T-helper 22 cell (primary cell): Measurements from ENCODE around the gene SECISBP2.
"Not testable (repeated sequence)": the region's sequence is repeated elsewhere in the genome, so short reads cannot be mapped to it uniquely, and the experiment has no call there.

Experiments used
- DNase-seq: peaks from one replicate; pipeline ENCODE4 v3.0.0-alpha.2; 2020; ENCODE audit warnings: low read depth

The SECISBP2 gene, protein sequence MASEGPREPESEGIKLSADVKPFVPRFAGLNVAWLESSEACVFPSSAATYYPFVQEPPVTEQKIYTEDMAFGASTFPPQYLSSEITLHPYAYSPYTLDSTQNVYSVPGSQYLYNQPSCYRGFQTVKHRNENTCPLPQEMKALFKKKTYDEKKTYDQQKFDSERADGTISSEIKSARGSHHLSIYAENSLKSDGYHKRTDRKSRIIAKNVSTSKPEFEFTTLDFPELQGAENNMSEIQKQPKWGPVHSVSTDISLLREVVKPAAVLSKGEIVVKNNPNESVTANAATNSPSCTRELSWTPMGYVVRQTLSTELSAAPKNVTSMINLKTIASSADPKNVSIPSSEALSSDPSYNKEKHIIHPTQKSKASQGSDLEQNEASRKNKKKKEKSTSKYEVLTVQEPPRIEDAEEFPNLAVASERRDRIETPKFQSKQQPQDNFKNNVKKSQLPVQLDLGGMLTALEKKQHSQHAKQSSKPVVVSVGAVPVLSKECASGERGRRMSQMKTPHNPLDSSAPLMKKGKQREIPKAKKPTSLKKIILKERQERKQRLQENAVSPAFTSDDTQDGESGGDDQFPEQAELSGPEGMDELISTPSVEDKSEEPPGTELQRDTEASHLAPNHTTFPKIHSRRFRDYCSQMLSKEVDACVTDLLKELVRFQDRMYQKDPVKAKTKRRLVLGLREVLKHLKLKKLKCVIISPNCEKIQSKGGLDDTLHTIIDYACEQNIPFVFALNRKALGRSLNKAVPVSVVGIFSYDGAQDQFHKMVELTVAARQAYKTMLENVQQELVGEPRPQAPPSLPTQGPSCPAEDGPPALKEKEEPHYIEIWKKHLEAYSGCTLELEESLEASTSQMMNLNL

DNA sequence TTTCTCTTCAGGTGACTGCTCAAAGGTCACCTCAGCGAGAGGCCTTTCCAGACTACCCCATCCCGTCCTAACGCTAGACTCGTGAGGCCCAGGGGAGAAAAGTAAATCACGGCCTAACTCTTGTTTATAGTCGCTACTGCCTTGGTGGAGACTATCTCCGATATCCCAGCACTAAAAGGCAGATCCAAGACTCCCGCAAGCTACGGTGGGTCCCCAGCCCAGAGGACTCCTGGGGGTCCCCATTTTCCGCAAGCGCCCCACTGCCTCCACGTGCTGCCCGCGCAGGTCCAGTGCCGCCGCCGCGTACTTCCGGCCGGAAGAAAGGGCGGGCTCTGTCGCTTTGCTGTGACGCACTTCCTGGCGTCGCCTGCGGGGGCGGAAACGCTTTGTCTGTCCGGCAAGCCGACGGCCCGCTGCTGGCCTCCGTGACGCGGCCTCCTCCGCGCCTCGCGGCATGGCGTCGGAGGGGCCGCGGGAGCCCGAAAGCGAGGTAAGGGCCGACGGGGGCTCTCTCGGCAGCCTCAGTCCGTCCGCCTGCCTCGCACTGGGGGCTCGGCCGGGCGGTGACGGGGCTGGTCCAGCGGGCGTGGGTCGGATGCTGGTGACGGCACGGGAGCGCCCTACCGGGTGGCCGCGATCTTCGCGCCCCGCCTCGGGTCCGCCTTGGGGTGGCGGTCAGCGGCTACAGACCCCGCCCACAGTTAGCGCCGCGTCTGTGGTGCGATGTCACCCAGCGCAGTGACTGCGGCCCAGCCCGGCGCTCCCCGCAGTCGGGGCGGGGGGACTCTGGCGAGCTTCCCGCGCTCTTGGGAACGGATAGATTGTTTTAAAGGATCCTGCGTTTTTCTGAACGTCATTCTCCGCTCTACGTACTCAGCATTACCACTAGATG, at the start of gene SECISBP2:
Gene SECISBP2 (plus strand): TSS at position 378 of the 892 bp plus-strand sequence. CDS start 77 bp downstream, at position 455.
- peak; percentile 87 for DNase-seq

DNA sequence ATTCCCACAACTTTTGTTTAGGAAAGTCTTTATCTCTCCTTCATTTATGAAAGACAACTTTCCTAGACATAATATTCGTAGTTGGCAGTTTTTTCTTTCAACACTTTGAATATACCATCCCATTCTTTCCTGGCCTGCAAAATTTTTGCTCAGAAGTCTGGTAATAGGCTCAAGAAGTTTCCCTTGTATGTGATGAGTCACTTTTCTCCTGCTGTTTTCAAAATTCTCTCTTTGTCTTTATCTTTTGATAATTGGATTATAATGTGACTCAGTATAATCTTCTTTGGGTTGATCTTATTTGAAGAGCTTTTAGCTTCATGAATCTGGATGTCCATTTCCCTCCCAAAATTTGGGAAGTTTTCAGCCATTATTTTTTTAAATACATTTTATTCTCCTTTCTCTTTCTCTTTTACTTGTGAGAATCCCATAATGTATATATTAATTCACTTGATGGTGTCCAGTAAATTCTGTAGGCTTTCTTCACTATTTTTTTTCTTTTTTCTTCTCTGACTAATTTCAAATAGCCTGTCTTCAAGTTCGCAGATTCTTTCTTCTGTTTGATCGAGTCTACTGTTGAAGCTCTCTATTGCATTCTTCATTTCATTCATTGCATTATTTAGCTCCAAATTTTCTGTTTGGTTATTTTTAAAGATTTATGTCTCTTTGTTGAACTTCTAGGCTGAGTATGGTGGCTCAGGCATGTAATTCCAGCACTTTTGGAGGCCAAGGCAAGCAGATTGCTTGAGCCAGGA, 44.6 kb upstream of the SECISBP2 start:
- no peak for DNase-seq

GRCh38 chr9:89274838-89275237, 43.5 kb upstream of the SECISBP2 start:
- no peak for DNase-seq

GRCh38 chr9:89276040-89276439, 42.3 kb upstream of the SECISBP2 start:
- DNase-seq: not testable (repeated sequence)

DNA sequence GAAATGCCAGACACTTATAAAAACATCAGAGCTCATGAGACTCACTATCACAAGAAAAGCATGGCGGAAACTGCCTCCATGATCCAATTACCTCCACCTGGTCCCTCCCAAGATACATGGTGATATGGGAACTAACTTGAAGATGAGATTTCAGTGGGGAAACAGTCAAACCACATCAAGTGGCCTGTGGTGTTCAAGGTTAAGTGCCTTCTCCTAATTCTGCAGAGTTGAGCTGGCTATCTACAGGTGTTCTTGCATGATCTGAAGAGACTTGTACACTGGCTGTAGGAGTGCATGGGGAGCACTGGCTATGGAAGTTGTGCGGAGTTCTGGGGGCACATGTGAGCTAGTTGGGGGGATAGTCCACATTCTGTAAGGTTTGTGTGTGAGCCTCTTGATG, 41.3 kb upstream of the SECISBP2 start:
- DNase-seq: no peak

DNA sequence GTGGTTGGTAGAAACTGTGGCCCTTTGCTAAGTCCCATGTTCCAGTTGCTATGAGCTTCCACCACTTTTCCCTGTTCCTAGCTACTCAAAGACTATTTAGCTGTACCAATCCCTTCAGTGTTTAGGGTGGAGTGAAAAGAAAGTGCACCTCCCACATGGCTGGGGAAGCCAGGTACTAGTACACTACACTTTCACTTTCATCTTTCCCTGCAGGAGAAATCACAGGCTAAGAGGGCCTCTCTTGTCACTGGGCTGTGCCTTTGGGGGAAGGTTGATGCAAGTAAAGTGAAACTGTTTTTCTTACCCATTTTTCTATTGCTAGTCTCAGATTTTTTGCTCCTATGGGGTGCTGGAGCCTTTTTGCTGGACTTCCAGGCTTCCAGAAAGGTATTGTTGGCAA, 40.8 kb upstream of the SECISBP2 start:
- DNase-seq: no peak

- DNase-seq: no peak
Measured at GRCh38 chr9:89278551-89278950, 39.7 kb upstream of the SECISBP2 start.

GRCh38 chr9:89278997-89279739, 39.1 kb upstream of the SECISBP2 start:
- no peak for DNase-seq

GRCh38 chr9:89281106-89281505, 37.2 kb upstream of the SECISBP2 start:
- DNase-seq: no peak

- not testable (repeated sequence) for DNase-seq
Measured at GRCh38 chr9:89282248-89282968, 35.9 kb upstream of the SECISBP2 start.

DNA sequence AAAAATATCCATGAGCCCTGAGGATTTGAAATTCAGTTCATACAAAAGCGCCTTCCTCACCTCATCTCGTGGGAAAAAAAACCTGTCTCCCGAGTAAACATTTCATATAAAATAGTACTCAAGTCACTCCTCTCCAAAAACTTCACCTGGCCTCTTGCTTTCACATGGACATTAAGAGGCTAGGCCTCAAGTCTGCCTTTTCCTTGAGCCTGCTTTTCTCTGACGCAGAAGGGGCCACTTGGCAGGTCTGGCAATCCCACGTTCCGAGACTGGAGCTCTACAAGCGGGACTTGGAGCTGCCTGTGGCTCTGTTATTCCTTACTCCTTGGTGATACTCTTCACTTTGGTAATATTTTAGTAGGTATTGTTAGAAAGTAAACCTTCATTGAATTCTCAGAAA, 34.2 kb upstream of the SECISBP2 start:
- DNase-seq: no peak

DNA sequence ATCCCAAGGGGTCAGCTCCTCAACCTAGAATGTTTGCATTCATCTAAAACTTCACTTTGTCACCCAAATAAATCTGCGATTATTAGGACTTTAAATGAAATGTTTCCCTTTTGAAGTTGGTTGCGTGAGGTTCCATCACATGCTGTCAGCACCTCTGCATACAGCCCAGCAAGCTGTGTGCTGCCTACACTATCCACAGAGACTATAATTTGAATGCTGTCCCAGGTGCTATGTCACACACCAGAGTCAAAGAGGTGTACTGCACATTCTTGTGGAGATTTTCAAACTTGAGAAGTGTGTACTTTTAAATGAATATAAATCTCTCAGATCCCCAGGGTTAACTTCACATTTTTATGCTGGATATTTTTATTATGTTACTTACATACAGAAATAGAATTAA, 26.6 kb upstream of the SECISBP2 start:
- DNase-seq: no peak

GRCh38 chr9:89293014-89293413, 25.3 kb upstream of the SECISBP2 start:
- no peak for DNase-seq

DNA sequence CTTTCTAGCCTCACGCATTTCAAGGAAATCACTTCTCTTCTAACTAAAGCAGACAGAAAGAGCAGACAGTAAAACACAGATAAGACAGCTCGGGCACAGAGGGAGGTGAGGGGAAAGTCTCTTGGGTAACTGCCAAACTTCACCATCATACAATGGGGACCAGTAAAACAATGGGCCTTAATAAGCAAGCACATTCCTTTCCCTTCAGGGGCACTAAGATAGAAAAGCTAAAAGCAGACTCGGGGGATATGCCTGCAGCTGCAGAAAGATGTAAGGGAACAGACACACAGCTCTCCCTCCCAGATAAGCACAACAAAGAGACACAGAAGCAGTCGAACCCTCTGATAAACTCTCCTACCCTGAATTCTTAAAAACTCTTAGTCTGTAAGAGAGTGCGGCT, 22.9 kb upstream of the SECISBP2 start:
- no peak for DNase-seq

GRCh38 chr9:89301996-89302395, 16.3 kb upstream of the SECISBP2 start:
- not testable (repeated sequence) for DNase-seq

DNA sequence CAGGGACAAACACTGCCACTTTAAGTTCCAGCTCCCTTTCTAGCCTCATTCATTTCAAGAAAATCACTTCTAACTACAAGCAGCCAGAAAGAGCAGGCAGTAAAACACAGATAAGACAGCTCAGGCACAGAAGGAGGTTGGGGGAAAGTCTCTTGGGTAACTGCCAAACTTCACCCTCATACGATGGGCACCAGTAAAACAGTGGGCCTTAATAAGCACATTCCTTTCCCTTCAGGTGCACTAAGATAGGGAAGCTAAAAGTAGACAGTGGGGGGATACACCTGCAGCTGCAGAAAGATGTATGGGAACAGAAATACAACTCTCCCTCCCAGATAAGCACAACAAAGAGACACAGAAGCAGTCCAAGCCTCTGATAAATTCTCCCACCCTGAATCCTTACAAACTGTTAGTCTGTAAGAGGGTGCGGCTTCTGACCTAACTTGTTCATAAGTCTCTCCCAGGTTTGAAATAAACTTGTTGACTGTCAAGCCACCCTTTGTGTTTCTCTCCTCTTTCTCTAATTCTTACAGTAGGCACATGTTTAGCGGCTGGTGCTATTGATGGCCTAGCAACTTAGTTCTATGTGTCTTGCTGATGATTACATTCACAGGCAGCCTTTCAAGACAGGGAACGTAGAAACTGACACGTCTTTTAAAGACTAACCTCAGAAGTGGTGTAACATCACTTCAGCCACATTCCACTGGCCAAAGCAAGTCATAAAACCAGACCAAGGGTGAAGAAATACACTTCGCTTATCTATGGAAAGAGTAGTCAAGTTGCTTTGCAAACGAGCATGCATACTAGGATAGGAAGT, 14.1 kb upstream of the SECISBP2 start:
- no peak for DNase-seq

DNA sequence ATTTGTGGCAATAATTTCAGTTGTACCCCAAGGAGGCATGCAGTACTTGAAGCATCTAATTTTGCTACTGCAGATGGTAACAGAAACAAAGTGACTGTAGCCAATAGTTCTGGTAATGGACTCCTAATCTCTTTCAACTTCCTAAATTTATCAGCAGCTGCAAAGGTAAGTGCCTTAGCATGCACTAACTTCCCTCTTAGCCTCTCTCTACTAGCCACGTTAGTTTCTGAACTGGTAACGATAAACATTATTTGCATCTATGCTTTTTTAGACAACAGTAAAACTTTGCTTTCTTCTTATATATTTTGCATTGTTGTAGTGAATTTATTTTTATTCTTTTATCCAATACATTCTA, 13.5 kb upstream of the SECISBP2 start:
- DNase-seq: no peak

DNA sequence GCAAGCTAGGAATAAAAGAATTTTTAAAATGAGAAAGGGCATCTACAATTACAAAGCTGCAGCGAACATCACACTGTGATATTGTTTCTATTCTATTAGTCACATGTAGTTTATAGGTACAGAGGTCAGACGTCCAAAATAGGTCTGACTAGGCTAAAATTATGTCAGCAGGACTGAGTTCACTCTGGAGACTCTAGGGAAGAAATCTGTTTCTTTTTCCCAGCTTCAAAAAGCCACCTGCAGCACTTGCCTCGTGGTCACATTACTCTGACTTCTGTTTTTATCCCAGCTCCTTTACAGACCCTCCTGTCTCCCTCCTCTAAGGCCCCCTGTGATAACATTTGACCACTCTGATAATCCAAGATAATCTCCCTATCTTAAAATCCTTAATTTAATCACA, 12.4 kb upstream of the SECISBP2 start:
- no peak for DNase-seq

DNA sequence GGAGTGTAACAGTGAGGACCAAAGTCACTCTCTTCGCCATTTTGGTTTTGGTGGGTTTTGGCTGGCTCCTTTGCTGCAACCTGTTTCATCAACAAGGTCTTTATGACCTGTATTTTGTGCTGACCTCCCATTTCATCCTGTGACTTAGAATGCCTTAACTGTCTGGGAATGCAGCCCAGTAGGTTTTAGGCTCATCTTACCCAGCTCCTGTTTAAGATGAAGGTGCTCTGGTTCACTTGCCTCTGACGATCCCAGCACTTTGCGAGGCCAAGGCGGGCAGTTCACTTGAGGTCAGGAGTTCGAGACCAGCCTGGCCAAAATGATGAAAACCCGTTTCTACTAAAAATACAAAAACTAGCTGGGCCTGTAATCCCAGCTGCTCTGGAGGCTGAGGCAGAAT, 9.1 kb upstream of the SECISBP2 start:
- DNase-seq: no peak
